Spleen (tissue), 7 donors: ENCODE measurements around the gene LIN7B.

Experiments
- POLR2A ChIP-seq, 3 donors: fragments of 450-650 bp; IDR thresholded peaks; one replicate each; pipeline ENCODE4 v1.5.1; 2017; ENCODE audit warnings: antibody characterized with exemption in 3 of 3, mild to moderate bottlenecking in 1 of 3
- TF ChIP-seq, protein P1 (sequence below), 11 experiments: fragments of 200-600 bp in 7 of 11; fragments of 450-650 bp in 4 of 11; sonication (generic) in 4 of 11; IDR thresholded peaks in 8 of 11; conservative IDR thresholded peaks in 3 of 11; 1 replicate in 7 of 11; 2 replicates in 4 of 11; pipeline versions ENCODE4 v1.4.0 to v1.8.0; 2016 to 2021; ENCODE audit warnings: antibody characterized with exemption in 11 of 11, inconsistent platforms in 4 of 11, mild to moderate bottlenecking in 1 of 11
- donor health status: DM: no; HTN: no; CAD: no; lungs with moderate emphysema.
- donor health status: DM: no; HTN: no; CAD: no.
- donor health status: DM: no; HTN: no; CAD: no.

DNA sequence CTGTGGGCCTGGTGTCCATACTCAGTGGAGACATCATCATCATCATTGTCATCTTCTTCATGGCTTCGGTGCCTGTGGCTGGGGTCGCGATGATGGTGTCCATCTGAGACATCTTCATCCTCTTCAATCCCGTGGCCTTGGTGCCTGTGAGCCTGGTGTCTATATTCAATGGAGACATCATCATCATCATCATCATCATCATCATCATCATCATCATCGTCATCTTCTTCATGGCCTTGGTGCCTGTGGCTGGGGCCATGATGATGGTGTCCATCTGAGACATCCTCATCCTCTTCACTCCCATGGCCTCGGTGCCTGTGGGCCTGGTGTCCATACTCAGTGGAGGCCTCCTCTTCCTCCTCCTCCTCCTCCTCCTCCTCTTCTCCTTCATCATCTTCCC lies 40.1 kb downstream of the LIN7B start:
- no peak for TF ChIP-seq POLR2A (IDR thresholded peaks at IDR 0.05)
- TF ChIP-seq, protein P1, sequence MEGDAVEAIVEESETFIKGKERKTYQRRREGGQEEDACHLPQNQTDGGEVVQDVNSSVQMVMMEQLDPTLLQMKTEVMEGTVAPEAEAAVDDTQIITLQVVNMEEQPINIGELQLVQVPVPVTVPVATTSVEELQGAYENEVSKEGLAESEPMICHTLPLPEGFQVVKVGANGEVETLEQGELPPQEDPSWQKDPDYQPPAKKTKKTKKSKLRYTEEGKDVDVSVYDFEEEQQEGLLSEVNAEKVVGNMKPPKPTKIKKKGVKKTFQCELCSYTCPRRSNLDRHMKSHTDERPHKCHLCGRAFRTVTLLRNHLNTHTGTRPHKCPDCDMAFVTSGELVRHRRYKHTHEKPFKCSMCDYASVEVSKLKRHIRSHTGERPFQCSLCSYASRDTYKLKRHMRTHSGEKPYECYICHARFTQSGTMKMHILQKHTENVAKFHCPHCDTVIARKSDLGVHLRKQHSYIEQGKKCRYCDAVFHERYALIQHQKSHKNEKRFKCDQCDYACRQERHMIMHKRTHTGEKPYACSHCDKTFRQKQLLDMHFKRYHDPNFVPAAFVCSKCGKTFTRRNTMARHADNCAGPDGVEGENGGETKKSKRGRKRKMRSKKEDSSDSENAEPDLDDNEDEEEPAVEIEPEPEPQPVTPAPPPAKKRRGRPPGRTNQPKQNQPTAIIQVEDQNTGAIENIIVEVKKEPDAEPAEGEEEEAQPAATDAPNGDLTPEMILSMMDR (IDR thresholded peaks at IDR 0.05 in 8 of 11, conservative IDR thresholded peaks at IDR 0.05 in 3 of 11): no peak
